ENCODE measurements around the gene TRAF4.
"Not testable (repeated sequence)": the region's sequence is repeated elsewhere in the genome, so short reads cannot be mapped to it uniquely, and the experiment has no call there.

Gene TRAF4

DNA sequence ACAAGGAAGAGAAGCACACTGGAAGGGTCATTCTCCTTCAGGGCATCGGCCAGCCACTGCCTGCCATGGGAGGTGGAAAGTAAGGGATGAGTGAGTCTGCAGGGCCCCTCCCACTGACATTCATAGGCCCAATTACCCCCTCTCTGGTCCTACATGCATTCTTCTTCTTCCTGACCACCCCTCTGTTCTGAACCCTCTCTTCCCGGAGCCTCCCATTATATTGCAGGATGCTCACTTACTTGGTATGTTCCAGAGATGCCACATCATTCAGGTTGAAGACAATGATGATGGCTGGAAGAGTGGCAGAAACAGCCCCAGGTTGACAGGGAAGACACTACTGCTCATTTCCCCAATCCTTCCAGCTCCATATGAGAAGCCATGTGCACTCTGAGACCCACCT is 28.6 kb upstream of the TRAF4 start:
- DNase-seq: no peak

DNA sequence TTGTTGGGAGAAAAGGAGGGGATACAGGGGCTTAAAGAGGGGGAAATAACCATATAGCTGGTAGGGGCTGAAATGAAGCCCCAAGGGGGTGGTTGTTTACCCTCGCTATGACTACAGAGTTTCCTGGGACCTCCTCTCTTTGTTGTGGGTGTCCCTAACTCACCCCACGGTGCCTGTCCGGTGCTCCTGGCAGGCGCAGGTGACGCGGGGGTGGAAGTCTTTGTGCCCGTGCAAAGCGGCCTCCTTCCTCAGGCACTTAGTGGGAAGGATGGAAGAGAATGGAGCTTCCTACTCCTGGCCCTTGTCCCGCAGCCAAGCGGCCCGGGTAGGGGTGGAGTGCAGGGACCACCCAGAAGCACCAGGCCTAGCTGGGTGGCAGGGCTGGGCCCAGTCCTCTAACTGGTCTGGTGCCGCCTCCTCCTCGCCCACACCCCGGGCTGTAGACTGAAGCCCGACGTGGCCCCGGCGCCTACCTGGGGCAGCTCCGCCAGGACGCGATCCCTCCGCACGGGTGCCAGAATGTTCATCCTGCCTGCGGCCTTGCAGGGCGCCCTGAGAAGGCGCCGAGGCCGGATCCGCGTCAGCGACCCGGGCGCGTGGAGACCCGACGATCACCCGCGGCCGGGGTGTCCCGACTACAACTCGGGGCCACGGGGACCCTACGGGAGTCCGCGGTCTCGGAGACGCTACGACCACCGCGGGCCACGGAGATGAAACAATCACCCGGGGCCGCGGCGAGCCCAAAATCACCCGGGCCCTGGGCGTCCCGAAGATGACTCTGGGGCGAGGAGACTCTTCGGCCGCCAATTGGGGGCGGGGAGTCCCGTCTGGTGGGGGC is 26.9 kb upstream of the TRAF4 start:
- DNase-seq: no peak

DNA sequence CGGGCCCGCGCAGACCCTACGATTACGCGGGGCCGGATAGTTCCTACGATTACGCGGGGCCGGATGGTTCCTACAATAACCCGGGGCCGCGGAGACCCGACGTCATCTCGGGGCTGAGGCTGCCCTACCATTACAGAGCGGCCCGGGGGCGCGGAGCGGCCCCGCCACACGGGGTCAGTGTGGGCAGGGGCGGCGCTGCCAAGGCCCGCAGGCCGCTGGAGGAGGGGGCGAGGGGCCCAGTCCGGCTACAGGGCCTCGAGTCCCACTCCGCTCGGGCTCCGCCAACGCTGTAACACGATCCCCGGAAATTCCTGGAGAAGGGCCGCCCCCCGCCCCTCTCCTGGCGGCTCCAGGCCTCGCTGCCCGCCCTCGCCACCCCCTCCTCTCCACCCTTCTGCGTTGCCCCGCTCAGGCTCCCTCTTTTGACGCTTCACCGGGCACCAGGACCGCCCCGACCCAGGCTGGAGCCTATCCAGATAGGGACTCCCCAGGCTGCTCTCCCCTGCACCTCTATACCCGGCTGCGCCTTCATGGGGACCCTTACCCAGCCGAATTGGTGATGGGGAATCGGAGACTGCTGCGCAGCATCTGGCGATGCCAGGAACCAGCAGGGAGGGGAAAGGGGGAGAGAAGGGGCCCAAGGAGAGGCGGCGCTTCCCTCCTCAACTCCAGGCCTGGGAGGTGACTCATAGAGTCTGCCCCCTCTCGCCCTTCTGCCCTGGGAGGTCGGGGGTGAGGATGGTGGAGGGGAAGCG is 26.1 kb upstream of the TRAF4 start, which contains the start of gene RAB34:
TSS of gene RAB34 (minus strand) at position 291 of the 755 bp plus-strand sequence. CDS start 602 bp downstream, outside the sequence.
- DNase-seq: no peak

DNA sequence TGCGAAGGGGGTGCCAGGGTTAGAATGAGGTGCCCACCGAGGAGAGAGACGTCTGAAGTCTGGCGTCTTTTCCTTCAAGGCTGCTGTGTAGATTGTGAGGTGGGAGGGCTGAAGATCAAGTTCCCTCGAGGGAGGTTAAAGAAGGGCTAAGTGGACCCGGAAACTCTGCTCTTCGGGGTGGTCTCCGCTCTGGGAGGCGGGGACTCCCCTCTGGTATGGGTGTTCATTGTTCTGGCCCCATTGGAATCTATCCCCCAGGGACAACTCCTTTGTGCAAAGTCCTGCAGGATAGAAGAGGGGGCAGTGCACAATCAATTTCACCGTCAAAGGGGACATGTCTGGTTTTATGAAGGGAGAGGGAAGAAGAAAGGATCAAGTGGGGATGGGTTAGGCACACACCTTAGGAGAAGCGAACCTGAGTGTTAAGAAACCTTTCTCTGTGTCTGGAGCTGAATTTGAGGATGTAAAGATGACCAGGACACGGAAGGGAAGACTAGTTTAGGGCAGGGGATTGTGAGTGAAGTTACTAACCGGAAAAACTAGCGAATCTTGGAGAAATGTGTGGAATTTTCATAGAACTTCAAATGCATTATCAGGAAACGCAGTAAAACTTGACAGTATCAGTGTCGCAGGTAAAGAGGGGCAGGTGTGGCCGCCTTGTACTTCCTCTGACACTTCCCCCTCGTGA is 25.3 kb upstream of the TRAF4 start:
- DNase-seq: no peak

DNA sequence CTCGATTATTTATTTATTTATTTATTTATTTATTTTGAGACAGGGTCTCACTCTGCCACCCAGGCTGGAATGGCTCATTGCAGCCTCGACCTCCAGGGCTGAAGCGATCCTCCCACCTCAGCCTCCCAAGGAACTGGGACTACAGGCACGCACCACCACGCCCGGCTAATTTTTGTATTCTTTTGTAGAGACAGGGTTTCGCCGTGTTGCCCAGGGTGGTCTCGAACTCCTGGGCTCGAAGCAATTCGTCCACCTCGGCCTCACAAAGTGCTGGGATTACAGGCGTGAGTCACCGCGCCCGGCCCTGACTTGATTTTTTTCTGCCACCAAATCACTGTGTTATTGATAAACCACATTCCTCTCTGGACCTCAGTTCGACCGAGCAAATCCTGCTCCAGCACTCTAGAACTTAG is 24.8 kb upstream of the TRAF4 start:
- no peak for DNase-seq

DNA sequence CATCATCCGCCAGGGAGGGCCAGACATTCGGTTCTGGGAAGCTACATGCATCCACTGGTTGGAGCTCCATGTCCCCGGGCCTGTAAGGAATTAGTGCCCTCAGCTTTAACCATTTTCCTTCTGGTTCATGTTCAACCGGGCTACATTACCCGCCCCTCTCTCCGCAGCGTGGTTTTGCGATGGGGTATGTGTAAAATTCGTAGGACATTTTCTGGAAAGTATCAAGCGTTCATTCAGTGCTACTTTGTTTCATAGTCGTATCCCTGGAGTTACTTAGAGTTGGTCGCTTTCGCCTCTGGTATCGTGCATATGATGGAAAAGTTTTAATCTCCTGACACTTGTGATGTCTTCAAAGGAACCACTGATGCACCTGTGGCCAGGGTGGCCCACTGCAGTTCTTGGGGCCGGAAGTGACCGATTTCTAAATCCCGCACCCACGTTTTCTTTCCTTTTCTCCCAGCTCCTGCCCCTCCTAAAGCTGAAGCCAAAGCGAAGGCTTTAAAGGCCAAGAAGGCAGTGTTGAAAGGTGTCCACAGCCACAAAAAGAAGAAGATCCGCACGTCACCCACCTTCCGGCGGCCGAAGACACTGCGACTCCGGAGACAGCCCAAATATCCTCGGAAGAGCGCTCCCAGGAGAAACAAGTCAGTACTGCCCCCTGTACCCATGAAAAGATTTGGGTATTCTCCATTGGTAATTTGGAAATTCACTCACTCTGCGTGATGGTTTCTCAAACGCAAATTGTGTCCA is 23.4 kb upstream of the TRAF4 start:
- peak; percentile 23 for DNase-seq

DNA sequence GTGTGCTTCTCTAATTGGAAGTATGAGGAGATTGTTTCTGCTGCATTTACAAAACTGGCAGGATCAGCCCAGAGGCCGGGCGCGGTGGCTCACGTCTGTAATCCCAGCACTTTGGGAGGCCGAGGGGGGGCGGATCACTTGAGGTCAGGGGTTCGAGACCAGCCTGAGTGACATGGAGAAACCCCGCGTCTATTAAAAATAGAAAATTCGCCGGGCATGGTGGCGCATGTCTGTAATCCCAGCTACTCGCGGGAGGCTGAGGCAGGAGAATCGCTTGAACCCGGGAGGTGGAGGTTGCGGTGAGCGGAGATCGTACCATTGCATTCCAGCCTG is 22.8 kb upstream of the TRAF4 start:
- not testable (repeated sequence) for DNase-seq

DNA sequence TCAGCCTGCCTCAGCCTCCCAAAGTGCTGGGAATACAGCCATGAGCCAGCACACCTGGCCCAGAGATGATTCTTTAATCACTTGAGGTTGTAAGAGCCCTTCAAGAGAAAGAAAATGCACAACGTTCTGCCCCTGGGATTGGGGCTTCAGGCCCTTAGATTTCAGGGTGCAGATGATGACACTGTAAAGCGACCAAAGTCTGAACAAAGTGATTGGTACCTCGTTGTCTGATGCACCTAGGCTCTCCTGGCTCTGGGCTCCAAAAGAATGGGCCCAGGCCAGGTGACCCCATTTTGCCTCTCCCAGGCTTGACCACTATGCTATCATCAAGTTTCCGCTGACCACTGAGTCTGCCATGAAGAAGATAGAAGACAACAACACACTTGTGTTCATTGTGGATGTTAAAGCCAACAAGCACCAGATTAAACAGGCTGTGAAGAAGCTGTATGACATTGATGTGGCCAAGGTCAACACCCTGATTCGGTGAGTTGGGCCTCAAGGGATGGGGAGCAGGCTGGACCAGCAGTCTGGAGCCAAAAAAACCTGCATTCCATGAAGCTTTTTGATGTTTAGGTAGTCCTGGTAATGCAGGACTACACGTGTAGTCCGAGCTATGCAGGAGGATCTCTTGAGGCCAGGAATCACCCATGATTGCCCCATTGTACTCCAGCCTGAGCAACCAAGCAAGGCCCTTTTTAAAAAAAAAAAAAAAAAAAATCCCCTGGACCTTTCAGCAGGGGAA is 21.2 kb upstream of the TRAF4 start:
- DNase-seq: no peak

DNA sequence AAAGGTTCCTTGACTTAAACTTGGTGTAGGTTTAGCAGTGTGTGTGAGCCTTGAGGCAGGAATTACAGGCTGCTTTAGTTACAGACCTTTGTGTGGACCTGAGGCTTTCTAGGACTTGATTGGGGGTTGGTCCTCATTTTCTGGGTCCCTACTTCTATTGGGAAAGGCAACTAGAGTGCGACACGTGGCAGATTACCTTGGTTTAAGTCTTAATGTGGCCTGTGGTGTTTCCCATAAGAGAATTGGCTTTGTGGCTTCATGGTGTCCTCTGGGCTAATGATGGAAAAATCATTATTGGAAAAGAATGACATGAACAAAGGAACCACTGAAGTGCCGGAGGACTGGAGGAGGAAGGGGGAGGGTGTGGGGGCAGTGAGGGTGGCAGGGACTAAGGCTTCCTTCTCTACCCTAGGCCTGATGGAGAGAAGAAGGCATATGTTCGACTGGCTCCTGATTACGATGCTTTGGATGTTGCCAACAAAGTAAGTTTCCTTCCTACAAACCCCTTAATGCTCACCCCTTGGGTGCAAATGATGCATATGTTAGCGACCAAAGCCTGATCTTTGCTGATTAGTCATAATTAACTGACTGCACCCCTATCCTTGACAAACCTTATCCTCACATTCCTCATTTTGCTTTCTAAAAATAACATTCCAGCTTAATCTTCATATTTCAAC is 20.5 kb upstream of the TRAF4 start:
- no peak for DNase-seq

DNA sequence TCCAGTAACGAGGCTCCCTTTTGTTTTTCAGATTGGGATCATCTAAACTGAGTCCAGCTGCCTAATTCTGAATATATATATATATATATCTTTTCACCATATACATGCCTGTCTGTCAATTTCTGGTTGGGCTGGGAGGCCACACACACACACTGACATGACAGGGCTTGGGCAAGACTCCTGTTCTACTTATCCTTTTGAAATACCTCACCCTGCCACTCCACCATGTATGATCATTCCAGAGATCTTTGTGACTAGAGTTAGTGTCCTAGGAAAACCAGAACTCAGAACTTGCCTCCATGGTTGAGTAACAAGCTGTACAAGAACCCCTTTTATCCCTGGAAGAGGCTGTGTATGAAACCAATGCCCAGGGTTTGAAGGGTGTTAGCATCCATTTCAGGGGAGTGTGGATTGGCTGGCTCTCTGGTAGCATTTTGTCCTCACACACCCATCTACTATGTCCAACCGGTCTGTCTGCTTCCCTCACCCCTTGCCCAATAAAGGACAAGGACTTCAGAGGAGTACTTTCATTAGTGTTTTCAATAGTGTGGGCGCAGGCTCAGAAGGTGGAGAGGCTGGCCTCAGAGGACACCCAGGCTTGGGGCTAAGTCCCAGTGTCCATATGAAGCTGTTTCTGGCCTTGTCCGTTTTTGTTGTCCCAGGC is 19.8 kb upstream of the TRAF4 start:
- DNase-seq: not testable (repeated sequence)

DNA sequence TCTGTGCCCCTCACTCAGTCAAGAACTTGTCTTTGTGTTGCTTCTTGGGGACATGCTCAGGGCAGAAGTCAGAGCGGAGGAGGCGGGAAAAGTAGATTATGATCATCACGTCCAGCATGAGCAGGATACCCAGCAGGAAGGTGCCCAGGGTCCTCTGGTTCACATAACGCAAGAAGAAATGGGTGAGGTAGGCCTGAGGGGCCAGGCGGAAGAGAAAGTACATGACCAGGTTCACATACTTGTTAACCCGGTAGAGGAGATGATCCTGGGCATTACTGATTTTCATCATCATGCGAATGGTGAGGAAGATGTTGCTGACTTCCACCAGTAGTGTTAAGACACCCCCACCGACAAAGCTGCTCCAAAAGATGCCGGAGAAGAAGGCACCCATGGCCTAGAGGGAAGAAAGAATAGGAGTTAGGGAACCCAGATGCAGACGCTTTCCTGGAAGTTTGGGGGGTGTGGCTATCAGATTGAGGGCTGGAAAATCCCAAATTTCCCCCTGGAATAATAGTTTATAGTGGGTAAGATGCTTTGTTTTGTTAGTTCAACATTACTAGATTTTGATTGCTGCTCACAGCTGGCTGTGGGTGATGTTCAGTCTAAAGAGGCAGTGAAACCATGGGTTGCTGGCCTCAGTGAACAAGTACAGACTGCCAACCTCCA is 19.2 kb upstream of the TRAF4 start:
- no peak for DNase-seq

DNA sequence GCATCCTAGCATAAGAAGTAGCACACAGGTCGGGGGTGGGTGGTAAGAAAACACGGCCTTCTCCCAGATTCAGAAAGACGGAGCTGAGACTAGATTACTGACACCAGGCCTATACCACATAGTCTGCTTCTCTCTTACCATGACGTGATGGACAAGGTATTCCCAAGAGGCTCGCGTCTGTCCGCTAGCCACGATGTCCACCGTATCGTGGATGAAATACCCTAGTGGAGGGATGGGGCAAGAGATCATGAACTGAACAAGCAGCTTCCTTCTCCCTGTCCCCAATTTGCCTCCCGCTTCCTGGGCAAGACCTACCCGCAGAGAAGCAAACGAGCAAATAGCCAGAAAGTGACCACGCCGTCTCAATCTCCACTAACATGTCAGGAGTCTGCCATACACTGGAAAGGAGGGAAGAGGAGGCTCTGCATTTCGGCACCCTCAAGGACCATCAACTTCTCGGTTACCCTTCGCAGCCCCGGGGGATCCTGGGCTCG is 18.6 kb upstream of the TRAF4 start:
- DNase-seq: no peak

DNA sequence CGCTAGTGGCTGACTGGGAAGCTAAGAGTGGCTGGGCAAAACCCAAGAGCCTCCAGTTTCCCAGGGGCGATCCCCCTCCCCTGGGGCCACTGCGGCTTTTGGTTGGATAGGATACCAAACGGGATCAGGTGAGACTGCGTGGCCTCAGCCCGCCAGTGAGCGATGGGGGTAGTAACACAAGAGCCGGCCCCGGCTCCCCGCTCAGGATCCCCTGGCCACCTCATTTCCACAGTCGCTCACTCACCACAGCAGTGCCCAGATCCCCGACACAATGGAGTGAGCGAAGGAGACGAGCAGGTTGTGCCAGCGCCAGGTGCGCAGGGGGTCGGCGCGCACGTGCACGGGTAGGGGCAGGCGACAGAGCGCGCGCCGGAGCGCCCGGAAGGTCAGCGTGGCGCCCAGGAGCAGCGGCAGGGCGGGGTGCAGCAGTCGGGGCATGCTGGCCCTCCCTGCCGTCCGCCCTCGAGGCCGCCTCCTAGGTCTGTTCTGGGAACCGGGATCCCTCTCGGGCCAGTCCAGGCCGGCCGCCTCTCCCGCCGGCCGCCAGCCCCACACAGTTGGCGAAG is 18.1 kb upstream of the TRAF4 start:
- DNase-seq: peak; percentile 48

DNA sequence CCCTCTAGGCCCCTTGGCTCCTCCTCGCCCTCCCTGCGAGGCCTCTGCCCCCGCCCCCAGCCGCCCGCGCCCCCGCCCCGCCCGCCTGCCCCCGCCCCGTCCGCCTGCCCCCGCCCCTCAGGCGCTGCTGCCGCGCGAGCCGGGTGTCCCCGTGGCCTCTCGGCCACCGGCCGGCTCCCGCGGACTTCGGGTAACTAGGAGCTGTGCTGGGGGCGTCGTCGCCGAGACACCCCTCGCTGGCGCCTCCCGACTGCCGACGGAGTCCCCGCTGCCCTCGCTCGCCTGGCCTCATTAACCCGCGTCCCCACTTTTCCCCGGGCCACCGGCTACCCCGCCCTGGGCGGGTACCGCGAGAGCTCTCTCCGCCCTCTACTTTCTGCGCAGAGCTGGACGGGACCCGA is 17.6 kb upstream of the TRAF4 start, which contains the start of gene TLCD1:
TSS of gene TLCD1 (minus strand) at position 8 of the 401 bp plus-strand sequence. CDS start 136 bp downstream, outside the sequence.
- peak; percentile 69 for DNase-seq

DNA sequence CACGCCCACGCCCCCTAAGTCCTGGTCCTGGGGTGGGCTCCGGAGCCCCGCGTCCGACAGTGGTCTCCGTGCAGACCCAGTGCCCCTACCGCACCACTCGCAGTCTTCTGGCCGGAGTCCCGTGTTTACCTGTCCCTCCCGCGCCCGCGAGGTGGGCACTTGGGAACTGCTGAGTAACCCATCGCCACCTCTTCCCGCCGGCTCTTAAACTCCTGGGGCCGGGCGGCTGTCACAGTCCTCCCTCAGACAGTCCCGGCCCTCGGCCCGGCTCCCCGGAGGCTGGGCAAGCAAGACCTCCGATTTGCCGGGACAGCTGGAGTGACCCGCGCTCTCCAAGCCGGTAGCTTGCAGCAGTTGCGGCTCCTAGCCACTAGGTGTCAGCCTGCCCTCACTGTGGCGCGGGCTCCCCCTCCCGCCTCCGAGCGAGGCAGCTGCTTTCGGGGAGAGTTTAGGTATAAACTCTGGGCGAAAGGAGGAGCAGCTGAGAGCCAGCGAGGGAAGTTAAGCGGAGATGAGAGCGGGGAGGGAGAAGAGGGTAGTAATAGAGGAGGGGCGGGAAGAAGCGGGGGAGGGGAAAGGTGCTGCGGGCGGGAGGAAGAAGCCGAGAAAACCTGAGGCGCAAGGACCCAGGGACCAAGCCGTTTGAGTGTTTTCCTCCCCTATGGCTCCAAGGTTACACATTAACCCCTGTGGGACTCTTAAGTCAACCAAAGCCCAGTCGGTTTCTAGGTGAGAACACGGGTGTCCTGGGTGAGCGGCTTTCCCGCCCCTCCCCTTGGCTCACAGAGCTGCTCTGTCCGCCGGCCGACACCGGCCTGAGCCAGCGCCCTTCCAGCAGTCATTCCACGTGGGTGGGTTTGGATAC is 17.0 kb upstream of the TRAF4 start:
- DNase-seq: peak; percentile 83

DNA sequence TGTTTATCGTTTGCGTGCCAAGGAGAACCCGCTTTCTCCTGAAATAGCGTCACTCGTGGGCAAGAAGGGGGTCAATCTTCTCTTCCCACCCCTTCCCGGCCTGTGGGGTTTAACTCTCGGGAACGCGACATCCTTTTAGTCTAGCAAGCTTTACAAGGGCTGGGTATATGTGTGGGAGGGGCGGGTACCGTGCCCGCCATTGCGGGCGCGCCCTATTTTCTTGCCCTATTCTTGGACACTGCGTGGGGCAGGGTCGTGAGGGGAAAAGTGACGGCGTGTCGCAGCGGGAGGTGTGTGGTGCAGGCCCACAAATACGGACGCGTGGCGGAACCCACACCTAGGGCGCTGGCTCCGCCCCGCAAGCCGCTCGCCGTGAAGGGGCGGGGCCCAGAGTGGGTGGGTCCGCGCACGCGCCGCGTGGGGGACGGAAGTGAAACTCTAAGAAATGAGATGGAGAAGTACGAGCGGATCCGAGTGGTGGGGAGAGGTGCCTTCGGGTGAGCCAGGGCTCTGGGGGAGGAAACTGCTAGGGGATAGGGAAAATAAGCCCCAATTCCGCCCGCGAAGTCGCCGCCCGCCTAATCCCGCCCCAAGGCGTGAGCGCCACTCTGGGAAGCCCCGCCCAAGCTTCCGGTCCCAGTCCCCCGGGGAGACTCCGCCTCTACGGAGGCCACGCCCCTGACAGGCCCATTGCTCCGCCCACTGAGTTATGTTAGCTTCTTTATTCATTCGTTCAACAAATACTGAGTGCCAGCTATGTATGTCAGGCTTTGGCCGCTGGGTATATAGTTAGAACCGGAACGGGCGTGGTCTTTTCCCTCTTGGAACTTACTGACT is 15.2 kb upstream of the TRAF4 start, which contains the start of gene NEK8:
TSS of gene NEK8 (plus strand) at position 425 of the 837 bp plus-strand sequence. CDS start at position 451, 26 bp downstream.
- peak; percentile 90 for DNase-seq

DNA sequence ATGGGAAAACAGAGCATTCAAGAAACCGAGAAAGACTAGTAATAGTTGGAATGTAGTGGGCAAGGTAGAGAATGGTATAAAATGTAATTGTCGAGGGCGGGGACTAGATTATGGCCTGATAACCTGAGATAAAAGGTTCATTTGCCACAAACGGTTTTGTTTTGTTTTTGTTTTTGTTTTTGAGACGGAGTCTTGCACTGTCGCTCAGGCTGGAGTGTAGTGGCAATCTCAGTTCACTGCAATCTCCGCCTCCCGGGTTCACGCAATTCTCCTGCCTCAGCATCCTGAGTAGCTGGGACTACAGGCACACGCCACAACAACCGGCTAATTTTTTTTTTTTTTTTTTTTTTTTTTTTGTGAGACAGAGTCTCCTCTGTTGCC is 13.9 kb upstream of the TRAF4 start:
- no peak for DNase-seq

DNA sequence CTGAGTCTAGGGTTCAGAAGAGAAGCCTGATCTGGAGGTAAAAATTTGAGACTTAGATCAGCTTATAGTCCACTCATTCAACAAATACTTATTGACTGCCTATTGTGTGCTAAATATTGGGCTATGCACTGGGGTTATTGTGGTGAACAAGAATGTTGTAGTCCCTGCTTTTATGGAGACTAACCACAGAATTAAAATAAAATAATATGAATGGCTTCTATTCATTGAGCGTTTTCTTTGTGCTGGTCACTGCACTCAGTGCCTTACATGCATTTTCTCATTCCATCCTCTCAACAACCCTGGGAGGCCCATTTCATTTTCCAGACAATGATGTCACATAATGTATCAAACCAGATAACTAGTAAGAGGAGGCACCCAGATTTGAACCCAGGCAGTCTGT is 10.5 kb upstream of the TRAF4 start:
- no peak for DNase-seq
